Measurements from ENCODE around the gene ISCU.

DNA sequence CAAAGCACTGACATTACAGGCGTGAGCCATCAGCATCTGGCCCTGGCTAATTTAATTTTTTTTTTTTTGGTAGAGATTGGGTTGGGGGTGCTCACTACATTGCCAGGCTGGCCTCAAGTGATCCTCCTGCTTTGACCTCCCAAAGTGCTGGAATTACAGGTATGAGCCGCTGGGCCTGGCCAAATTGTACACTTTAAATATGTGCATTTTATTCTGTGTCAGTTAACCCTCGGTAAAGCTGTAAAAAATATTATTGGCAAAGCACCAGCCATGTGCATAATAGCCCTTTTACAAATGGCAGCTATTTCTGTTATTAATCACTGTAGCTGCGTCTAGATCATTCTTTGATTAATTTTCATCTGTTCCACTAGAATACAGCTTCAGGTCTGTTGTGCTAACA, 23.5 kb downstream of the ISCU start:
- TF ChIP-seq EZH2 (IDR thresholded peaks at IDR 0.05; ENCODE audit: low read depth), result no peak
- TF ChIP-seq, protein P1, sequence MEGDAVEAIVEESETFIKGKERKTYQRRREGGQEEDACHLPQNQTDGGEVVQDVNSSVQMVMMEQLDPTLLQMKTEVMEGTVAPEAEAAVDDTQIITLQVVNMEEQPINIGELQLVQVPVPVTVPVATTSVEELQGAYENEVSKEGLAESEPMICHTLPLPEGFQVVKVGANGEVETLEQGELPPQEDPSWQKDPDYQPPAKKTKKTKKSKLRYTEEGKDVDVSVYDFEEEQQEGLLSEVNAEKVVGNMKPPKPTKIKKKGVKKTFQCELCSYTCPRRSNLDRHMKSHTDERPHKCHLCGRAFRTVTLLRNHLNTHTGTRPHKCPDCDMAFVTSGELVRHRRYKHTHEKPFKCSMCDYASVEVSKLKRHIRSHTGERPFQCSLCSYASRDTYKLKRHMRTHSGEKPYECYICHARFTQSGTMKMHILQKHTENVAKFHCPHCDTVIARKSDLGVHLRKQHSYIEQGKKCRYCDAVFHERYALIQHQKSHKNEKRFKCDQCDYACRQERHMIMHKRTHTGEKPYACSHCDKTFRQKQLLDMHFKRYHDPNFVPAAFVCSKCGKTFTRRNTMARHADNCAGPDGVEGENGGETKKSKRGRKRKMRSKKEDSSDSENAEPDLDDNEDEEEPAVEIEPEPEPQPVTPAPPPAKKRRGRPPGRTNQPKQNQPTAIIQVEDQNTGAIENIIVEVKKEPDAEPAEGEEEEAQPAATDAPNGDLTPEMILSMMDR (conservative IDR thresholded peaks at IDR 0.05), result no peak

Measured in PC-9 (cell line).